Tibial nerve (tissue), 3 donors: ENCODE data around the gene ARL2.

Experiments used
- POLR2A ChIP-seq, 2 donors: fragments of 450-650 bp; IDR thresholded peaks; one replicate each; pipeline ENCODE4 v1.6.1; 2017; ENCODE audit warnings: antibody characterized with exemption in 2 of 2, mild to moderate bottlenecking in 2 of 2, moderate library complexity in 2 of 2
- TF ChIP-seq, protein P1 (sequence below), 5 experiments: fragments of 200-600 bp in 3 of 5; fragments of 450-650 bp in 2 of 5; sonication (generic) in 3 of 5; IDR thresholded peaks; one replicate each; pipeline ENCODE4 v1.5.1; 2016 to 2019; ENCODE audit warnings: antibody characterized with exemption in 5 of 5, mild to moderate bottlenecking in 3 of 5, moderate library complexity in 2 of 5

DNA sequence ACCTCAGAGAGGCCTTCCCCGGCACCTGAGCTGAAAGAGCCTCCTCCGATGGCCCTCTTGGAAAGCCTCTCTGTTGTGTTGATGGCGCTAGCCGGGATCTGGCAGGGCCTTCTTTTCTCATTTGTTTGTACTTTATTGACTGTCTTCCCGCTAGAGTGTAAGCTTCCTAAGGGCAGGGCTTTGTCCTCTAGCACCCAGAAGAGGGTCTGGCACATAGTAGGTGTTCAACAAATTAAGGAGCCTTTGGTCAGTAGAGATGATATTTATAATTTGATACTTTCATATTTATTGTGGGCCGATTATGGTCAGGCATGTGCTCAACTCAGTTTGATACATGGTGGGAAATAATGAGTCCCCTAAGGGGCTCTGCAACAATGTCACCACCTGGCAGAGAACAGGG, 4.0 kb downstream of the ARL2 start:
- TF ChIP-seq, protein P1, sequence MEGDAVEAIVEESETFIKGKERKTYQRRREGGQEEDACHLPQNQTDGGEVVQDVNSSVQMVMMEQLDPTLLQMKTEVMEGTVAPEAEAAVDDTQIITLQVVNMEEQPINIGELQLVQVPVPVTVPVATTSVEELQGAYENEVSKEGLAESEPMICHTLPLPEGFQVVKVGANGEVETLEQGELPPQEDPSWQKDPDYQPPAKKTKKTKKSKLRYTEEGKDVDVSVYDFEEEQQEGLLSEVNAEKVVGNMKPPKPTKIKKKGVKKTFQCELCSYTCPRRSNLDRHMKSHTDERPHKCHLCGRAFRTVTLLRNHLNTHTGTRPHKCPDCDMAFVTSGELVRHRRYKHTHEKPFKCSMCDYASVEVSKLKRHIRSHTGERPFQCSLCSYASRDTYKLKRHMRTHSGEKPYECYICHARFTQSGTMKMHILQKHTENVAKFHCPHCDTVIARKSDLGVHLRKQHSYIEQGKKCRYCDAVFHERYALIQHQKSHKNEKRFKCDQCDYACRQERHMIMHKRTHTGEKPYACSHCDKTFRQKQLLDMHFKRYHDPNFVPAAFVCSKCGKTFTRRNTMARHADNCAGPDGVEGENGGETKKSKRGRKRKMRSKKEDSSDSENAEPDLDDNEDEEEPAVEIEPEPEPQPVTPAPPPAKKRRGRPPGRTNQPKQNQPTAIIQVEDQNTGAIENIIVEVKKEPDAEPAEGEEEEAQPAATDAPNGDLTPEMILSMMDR (IDR thresholded peaks at IDR 0.05) = no peak
- no peak for TF ChIP-seq POLR2A (IDR thresholded peaks at IDR 0.05)
